22Rv1 (cell line): Measurements from ENCODE around the gene SMAD6.
"Not testable (repeated sequence)": the region's sequence is repeated elsewhere in the genome, so short reads cannot be mapped to it uniquely, and the experiment has no call there.

ENCODE experiments used
- ZFX ChIP-seq: fragments of 450-650 bp; IDR thresholded peaks from 2 replicates; pipeline ENCODE4 v1.6.1; 2017; ENCODE audit warnings: antibody characterized with exemption, borderline replicate concordance
- TF ChIP-seq, protein P1 (sequence below): fragments of 450-650 bp; IDR thresholded peaks from 2 replicates; pipeline ENCODE4 v1.5.1; 2017; ENCODE audit warnings: mild to moderate bottlenecking

DNA sequence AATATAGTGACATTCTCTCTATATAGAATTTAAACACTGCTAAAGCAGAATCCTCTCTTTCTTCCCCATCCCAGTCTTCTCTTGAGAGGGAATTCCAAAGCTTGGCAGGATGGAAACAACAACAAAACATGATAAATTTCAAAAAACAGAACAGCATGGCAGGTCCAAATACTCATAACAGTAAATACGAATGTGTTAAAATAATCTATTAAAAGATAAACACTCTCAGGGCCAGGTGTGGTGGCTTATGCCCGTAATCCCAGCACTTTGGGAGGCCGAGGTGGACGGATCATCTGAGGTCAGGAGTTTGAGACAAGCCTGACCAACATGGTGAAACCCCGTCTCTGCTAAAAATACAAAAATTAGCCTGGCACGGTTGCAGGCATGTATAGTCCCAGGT is 56.2 kb downstream of the SMAD6 start:
- TF ChIP-seq, protein P1, sequence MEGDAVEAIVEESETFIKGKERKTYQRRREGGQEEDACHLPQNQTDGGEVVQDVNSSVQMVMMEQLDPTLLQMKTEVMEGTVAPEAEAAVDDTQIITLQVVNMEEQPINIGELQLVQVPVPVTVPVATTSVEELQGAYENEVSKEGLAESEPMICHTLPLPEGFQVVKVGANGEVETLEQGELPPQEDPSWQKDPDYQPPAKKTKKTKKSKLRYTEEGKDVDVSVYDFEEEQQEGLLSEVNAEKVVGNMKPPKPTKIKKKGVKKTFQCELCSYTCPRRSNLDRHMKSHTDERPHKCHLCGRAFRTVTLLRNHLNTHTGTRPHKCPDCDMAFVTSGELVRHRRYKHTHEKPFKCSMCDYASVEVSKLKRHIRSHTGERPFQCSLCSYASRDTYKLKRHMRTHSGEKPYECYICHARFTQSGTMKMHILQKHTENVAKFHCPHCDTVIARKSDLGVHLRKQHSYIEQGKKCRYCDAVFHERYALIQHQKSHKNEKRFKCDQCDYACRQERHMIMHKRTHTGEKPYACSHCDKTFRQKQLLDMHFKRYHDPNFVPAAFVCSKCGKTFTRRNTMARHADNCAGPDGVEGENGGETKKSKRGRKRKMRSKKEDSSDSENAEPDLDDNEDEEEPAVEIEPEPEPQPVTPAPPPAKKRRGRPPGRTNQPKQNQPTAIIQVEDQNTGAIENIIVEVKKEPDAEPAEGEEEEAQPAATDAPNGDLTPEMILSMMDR, result not testable (repeated sequence)
- not testable (repeated sequence) for TF ChIP-seq ZFX
